Stimulated activated CD8-positive, alpha-beta memory T cell treated with anti-CD3 and anti-CD28 coated beads, Interleukin-4, amount 100 ng/mL, for 1 hour (primary cell): ENCODE results near the gene WASF3.

Source experiments
- DNase-seq, 2 donors: peaks; one replicate each; pipeline ENCODE4 v3.0.0-alpha.2; 2020; ENCODE audit warnings: low read depth in 2 of 2, low spot score in 1 of 2

The WASF3 gene

DNA sequence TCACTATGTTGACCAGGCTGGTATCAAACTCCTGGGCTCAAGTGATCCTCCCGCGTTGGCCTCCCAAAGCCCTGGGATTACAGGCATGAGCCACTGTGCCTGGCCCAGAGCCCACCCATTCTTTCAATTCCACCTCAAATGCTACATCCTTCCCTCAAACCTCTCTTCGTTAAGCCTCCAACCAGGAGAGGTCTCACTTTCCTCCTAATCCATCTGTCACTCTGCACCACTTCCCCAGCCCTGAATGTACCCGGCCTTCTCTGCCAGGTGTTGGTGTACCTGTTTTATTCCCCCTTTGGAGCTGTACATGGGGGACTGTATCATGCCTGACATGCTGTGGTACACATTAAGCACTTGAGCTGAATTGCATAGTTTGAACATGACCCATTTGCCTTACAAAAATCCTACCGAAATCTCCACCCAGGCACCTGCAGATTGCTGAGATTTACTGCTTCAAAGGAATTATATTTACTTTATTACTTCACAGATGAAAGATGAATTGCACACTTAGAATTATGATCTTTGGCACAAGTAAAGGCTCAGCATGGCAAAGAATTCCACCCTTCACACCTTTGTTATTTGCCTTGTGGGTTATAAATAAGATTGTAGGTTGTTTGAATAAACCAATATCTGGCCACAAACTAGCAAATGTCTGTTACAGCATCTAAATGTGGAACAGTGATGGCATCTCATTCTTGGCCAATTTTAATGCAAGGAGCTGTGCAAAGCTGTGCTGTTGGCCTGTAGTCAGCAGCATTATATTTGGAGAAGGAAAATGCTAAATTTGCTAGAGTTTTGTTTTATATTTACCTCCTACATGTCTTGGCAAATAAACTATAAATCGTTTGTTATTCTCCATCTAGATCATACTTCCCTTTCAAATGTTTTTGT is 15.6 kb upstream of the WASF3 start:
- DNase-seq = no peak

DNA sequence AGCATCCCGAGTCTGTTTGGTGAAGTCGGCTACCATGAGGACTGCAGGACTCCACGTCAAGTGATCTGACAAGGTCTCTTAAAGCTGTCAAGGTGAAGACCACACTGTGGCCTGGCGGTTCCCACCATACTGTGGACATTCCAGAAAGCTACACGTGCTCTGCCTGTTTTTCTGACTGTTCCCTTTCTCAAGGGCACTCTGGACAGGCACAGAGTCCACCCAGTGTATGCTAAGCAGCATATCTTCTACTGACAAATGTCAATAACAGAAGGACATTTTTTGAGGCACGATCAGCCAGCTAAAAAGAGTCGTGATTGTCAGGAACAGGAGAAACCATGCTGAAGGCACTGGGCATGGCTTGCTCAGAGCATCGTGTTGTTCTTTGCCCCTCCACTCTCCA is 12.8 kb upstream of the WASF3 start:
- DNase-seq = no peak

DNA sequence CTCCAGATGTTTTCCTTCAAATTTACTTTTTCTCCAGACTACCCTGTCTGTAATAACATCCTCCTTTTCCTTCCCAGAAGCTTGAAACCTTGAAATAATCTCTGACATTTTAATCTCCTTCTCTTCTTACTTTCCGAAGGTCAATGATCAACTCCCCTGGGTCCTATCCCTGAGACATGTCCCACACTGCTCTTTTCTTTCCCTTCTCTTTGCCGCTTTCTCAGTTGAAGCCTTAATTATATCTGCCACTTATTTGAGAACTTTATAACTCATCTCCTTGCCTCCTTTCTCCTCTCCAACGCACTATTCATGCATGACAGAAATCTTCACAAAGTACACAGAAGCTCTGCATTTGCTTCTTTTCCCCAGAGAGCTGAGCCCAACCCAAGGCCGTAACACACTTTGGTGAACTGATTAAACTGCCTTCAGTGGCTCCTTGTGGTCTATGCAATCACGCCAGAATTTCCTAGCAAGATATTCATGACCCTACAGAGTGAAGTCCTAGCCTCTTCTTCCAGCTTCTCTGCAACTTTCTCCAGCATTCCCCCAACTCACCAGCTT is 9.2 kb upstream of the WASF3 start:
- DNase-seq = no peak

DNA sequence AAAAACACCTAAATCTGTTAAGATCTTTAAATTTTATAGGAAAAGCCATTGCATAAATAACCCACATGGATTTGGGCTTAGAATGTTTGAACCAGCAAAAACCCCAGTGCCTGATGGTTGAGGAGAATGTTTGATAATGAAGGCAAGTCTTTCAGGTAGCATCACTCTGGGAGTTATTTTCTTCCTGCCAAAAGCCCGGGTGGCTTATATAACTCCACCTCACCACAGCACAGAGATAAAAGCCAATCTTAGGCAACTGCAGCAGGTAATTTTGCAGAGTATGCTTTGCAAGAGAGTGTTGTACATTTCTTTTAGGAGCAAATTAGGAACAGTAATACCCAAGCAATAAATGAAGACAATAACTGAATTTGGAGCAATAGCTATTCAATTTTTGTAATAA is 7.8 kb upstream of the WASF3 start:
- DNase-seq = no peak

DNA sequence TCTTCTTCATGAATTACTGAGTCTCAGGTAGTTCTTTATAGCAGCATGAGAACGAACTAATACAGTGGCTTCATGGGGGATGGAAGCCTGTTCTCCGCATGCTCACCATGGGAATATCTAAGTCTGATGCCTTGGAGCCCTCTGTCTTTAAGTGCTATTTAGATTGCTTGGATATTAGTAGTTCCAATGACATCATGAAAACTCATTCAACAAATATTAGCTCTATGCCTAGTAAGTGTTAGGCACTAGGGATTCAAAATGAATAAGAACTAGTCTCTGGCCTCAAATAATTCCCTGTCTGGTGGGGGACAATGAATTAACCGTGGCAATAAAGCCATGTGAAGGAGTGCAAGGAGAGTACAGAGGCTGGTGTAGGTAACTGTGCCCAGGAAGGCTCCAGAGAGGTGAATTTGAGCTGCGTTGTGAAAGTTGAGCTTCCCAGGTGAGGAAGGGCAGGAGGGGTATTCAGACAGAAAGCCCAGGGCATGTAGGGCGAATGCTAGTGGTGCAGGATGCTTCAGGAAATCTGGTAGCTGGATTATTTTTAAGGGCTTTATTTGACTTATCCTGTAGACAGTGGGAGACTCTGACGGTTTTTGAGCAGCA is 6.1 kb upstream of the WASF3 start:
- DNase-seq = no peak

DNA sequence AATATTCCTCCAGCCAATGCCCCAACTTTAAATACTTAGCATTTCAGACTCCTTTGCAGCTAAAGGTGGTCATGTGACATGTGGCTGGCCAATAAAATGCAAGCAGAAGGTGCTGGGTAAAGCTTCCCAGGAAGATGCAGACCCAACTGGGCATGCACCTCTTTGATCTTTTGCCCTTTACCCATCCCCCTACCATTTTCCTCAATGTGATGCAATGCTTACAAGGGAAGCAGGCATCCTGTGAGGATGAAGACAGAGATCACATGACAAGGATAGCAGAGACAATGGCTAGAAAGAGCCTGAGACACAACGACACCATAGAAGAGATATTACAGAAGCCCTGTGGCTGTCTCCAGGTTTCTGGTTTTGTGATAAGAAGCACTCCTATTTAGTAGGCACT is 2.1 kb upstream of the WASF3 start:
- DNase-seq = no peak

DNA sequence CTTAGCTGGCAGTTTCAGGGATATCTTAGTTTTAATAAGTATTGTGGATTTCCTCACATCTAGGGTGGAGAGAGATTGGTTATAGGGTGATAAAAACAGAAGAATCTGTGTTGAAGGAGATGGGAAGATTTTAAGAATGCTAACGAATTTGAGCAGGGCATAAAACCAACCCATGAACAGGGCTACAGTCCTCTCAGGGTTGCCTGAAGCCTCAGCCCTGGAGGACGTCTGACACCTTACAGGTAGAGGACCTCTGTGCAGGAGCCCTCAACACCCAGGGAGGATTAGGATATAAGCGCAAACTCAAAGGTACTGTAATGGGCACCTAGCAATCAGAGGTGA is 461 bp upstream of the WASF3 start:
- no peak for DNase-seq

DNA sequence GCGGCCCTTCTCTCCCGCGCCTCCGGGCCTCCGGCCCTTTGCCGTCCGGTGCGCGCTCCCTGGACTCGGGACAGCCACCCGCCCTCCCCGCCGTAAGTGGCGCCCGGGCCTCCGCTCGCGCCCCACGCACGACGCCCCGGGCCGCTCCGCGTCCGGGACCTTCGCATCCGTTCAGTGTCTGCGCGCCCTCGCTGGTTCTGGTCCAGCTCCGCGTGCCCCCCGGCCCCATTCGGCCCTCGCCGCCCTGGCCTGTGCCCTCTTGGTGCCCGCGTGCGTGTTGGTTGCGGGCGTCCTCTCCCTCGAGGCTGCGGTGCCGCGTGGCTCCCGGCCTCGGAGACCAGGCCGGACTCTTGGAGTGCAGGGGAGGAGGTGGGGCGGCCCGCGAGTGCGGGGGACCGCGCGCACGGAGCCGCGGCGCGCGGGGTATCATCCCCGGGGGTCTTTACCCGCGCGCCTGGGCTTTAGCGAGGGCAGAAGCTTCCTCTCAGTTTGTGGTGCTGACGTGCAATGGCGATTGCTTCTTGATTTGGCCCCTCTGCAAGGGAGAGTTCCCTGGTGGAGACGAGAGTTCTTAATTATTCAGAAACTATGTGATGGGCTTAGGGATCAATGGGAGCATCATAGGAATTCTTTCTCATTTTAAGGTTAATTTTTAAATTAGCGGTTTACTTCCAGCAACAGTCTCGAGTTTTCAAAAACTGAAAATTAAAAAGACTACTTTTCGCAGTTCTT is 757 bp downstream of the WASF3 start:
- no peak for DNase-seq

DNA sequence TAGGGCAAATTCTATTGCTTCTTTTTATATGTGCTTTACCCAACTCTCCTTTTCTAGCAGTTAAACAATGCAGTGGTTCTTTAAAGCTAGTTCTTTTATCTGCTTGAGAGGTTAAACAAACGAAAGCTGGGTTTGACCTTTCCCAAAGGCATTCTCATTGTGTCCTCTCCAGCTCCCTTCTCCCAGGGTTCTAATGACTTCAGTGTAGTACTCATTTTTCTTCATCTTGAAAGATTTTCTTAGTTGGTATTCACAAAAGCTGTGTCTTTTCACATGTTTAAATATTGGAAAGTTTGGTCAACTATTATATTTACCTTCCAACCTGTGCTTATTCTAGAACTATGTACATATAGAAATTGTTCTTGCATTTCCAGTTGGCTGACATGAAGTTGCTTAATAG is 1.5 kb downstream of the WASF3 start:
- DNase-seq = no peak

DNA sequence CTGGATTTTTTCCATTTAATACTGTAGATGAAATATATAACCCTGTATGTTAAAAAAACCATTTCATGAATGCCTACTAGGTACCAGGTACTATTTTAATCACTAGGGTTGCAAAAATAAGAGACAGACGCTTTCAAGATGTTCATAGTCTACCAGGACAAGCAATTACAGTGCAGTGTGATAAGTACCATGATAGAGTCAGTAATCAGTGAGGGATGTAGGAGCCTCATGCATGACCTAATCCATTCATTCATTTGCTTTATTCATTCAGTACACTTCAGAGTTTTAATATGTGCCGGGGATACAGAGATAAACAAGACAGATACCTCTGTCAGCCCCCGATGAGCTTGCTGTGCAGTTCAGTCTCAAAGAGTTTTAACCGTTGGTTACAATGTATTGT is 3.0 kb downstream of the WASF3 start:
- no peak for DNase-seq

DNA sequence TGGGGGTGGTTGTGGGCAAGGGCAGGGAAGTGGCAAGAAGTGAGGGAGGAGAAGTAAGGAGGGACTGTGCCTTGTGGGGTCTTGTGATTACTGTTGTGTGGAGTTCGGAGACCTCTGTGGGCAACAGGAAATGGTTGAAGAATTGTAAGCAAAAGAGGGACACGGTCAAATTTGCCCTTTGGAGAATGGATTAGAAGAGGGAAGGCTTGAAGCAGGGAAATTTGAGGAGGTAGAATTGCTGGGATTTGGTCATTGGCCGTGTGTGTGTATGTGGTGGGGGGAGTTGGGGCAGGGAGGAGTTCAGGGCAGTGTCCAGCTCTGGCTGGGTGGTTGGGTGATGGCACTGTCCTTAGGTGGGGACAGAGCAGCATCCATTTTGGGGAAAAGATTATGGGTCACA is 3.6 kb downstream of the WASF3 start:
- no peak for DNase-seq

DNA sequence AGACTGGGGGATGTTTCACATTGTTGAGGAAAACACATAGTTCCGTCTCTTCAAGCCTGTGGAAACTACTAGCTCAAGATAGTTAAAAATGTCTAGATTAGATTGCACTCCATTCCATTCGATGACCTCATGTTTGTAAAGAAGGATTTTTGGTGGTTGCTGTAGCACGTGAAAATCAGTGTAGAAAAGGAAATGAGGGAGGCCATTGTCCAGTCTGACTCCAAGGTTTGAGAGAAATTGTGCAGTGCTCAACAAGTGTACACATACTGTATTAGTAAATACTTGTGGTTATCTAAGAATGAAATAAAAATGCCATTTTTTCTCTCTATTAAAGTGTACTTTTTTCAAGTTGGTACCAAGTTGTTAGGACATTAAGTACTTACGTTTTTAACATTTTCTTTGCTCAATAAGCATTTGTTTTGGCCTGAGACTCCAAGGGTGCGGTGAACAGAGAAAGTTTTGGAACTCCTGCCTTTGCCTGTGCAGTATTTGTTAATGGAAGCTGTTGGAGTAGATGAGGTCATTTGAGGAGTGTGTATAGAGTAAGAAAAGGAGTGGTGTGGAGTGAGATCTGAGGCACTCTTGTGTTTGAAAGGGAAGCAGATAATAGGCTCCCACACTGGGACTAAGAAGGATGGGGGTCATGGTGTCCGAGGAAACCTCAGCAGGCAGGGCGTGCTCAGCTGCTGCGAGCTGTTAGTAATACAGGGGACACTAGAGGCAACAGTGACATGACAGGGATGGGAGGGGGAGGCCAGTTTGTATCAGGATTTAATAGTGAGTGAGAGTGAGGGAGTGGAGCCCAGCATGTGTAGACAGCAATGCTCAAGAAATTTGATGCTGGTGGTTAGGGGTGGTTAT is 4.4 kb downstream of the WASF3 start:
- DNase-seq = no peak

DNA sequence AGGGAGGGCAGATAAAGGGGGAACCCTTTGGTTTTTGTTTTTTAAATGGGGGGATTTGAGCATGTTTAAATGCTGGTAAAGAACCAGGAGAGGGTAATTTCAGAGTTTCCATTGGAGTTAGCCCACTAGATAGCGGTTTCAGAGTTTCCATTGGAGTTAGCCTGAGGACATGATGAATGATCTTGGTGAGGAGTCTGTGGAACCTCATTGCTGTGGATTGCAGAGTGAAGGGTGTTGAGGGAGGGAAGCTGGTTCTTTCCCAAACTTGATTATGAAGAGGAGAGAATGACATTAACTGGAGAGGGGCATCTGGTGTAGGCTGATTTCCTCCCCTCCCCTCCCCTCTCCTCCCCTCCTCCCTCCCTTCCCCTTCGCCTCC is 5.0 kb downstream of the WASF3 start:
- no peak for DNase-seq

DNA sequence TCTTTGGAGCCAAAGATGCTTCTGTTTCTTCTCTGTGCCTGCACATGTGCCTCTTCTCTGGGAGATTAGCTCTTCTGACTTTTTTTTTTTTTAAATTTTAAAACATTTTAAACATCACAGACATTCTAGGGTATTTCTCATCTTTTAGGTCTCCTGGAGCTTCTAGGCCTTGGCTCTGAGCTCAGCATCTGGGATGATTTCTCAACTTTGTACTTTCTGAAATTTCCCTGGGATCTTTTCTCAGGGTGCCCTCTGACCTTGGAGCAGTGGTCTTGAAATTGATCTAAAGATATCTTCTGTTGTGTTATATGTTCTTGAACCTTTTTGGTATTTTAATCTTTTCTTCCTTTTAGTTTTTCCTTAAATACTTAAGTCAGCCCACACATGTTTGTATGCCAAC is 6.2 kb downstream of the WASF3 start:
- DNase-seq = no peak

DNA sequence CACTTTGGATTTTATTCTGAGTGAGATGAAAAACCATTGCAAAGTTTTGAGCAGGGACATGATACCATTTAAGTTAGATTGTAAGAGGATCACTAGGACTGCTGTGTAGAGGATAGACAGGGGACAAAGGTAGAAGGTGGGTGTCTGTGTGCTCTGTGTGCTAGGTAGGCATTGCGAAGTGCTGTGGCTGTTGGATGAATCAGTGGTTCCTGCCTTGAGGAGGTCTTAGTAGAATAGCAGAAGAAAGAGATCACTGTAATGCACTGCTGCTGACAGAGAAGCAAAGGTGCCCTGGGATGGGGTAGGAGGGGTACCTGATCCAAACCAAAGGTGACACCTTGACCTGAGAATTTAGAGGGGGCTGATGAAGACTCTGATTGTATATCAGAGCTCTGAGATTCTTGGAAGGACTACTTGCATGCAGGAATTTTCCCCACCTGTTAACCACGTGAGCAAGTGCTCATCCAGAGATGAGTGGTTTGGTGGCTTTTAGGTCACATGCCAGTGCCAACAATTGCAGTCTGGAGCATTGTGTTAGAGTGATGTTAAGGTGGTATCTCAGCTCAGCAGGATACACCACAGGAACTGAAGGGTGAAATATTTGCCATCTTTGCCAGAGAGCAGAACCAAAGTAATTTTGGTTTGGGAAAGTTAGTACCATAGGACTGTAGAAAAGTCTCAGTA is 10.8 kb downstream of the WASF3 start:
- no peak for DNase-seq

DNA sequence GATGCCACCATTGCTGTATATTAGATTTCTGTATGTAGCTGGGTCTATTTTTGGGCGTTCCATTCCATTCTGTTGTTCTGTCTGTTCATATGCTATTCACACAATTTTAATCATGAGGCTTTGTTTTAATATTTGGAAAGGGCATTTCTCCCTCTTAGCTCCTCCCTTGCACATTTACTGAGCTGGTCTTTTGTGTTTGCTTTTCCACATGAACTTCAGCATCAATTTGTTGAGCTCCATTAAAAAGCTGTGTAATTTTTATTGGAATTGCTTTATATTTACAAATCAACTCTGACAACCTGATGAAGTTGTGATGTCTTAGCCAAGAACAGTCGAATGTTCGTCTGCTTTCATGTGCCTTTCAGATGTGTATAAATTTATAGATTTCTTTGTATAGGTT is 14.0 kb downstream of the WASF3 start:
- no peak for DNase-seq

DNA sequence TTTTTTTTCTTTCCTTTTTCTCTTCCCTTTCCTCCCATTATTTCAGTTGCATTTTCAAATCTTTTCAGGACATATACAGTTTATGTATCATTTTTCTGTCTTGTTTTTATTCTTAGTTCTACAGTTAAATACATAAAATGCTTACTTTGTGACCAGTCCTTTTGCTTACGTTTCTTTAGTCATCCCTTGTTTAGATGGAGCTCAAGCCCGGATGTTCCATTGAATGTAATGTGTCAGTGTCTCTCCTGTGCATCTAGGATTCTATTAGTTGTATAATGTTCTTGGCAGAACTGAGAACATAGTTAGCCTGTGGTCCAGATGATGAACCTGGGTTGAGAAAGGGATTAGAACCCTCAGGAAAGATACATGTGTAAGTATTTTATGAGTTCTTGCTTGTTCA is 17.8 kb downstream of the WASF3 start:
- DNase-seq = no peak

DNA sequence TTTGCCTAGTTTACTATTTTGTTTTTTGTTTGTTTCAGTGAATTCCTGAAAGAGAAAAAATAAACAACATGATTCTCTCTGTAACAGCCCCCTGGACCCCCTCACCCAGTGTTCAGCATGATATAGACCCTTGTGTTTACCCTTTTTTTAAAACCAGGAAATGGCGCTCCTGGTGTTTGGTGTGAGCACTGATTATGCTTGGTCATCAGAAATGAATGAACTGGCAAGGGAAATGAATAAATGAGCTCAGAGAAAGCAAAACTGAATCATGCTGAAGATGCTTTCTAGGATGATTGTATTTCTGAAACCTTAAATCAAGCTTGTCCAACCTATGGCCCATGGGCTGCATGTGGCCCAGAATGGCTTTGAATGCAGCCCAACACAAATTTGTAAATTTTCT is 22.1 kb downstream of the WASF3 start:
- DNase-seq = no peak

DNA sequence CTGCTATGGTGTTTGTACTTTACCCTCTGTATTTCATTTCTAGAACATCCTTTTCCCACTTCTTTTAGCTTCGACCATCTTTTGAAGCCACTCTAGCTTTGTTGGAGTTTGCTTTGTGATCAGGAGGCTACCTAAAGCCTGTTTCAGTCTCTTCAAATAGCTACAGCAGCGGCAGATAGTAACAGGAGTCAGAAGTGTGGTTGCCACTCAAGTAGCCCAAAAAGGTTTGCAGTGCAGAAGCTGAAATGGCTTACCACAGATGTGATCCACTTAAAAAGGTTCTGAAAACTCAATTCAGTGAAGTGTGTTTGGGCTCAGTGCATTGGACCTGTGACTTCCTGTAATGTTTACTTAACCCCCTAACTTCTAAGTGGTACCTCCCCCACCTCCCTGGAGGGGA is 26.2 kb downstream of the WASF3 start:
- no peak for DNase-seq

DNA sequence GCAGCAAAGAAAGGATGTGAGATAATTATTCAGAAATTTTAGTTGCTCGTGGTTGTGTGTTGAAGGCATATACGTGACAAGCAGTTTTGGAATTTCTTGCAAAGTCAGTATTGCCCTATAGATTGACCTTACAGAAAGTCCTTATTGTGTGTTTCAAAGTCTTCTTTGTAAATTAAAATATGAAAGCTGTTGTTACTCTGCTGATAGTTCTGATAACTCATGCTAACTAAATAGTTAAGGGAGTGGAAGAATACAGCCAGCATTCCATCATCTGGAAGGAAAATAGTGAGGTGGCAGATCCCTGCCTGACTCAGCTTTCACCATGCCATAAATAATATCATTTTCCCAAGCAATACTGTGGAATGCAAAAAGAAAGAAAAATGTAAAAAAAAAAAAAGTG is 27.2 kb downstream of the WASF3 start:
- DNase-seq = no peak

DNA sequence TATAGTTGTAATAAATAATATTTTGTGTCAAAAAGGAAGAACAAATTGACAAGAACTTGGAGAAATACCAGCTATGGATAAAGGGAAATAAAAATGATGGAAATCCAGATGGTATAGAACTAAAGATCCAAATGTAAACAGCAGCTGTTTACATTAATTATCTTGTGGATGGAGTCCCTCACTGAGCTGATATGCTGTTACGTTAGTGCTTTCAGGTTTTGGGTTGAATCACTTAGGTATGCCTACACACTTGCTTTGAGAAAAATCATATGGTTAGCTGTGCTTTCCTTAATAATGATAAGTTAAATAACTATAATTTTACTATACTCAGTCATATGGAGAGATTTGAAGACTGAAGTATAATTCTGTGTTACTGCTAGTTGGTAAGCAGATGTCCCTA is 27.7 kb downstream of the WASF3 start:
- no peak for DNase-seq
